ENCODE data around the gene ITIH5.
"Not testable (repeated sequence)": the region's sequence is repeated elsewhere in the genome, so short reads cannot be mapped to it uniquely, and the experiment has no call there.

ITIH5 gene

DNA sequence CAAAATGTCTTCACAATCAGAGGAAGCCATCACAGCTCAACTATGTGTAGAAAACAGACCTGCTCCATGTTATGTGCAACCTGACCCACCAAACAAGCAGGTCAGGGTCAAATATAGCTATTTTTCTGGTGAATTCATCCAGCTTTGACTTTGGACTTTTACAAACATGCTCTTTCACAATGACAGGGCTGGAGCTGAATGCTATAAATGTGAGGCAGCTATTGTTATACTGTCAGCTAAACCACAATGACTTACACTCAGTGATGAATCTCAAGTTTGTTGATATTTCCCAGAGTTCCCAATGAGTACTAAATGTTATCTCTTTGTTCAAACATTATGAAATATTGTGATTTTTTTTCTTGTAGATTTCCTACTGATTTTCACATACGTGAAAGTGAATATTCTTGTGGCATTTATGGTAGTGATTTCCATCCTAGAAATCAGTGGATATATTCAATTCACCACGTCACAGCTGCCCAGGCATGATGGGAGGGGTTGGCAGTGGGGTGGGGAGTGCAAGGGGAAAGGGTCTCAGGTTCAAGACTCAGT, 33.9 kb upstream of the ITIH5 start:
- TF ChIP-seq CTCF (conservative IDR thresholded peaks at IDR 0.05; ENCODE audit: control insufficient read depth, insufficient read depth, low read depth, low read length), result no peak
- DNase-seq (ENCODE audit: low read depth), result peak; percentile 2

GRCh38 chr10:7697426-7697825, 30.7 kb upstream of the ITIH5 start:
- TF ChIP-seq CTCF (conservative IDR thresholded peaks at IDR 0.05; ENCODE audit: control insufficient read depth, insufficient read depth, low read depth, low read length), result no peak
- DNase-seq (ENCODE audit: low read depth), result no peak
- no peak overlapping the region for H3K4me3 ChIP-seq (ENCODE audit: control insufficient read depth, low read depth, low read length)

More for the DNA sequence above, 33.9 kb upstream of the ITIH5 start:
- no peak overlapping the region for H3K4me3 ChIP-seq (ENCODE audit: control insufficient read depth, low read depth, low read length)

- TF ChIP-seq CTCF (conservative IDR thresholded peaks at IDR 0.05; ENCODE audit: control insufficient read depth, insufficient read depth, low read depth, low read length), result no peak
- DNase-seq (ENCODE audit: low read depth), result no peak
Measured at GRCh38 chr10:7696545-7696944, 29.8 kb upstream of the ITIH5 start.

DNA sequence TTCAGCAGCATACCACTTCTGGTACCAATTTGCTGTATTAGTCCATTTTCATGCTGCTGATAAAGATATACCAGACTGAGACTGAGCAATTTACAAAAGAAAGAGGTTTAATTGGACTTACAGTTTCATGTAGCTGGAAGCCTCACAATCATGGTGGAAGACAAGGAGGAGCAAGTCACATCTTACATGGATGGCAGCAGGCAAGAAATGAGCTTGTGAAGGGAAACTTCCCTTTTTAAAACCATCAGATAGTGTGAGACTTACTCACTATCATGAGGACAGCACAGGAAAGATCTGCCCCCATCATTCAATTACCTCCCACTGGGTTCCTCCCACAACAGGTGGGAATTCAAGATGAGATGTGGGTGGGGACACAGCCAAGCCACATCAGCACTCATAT, 26.4 kb upstream of the ITIH5 start:
- not testable (repeated sequence) for DNase-seq (ENCODE audit: low read depth)

More at GRCh38 chr10:7696545-7696944, 29.8 kb upstream of the ITIH5 start:
- no peak overlapping the region for H3K4me3 ChIP-seq (ENCODE audit: control insufficient read depth, low read depth, low read length)

GRCh38 chr10:7692368-7692767, 25.6 kb upstream of the ITIH5 start:
- H3K4me3 ChIP-seq (ENCODE audit: control insufficient read depth, low read depth, low read length); DNase-seq (ENCODE audit: low read depth): not testable (repeated sequence)

More for the DNA sequence above, 26.4 kb upstream of the ITIH5 start:
- H3K4me3 ChIP-seq (ENCODE audit: control insufficient read depth, low read depth, low read length), result not testable (repeated sequence)

GRCh38 chr10:7690885-7691597, 24.3 kb upstream of the ITIH5 start:
- not testable (repeated sequence) for H3K4me3 ChIP-seq (ENCODE audit: control insufficient read depth, low read depth, low read length); DNase-seq (ENCODE audit: low read depth)

DNA sequence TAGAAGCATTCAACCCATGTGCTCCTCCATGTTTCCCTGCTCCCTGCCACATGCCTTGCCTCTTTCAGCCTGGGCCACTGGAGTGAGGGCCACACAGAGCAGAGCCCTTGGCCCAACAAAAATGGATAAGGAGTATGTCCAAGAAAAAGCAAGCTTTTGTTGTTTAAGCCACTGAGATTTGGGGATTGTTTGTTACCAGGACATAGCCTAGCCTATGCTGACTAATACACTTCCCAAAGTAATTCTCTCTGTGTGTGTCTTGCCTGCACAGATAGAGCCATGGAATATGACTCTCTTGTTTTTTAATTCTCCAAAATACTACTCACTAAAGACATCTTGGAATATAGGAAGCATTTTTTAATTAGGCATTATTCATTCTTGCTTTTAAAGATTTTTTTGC, 22.8 kb upstream of the ITIH5 start:
- no peak overlapping the region for H3K4me3 ChIP-seq (ENCODE audit: control insufficient read depth, low read depth, low read length)
- TF ChIP-seq CTCF (conservative IDR thresholded peaks at IDR 0.05; ENCODE audit: control insufficient read depth, insufficient read depth, low read depth, low read length), result no peak
- DNase-seq (ENCODE audit: low read depth), result no peak

DNA sequence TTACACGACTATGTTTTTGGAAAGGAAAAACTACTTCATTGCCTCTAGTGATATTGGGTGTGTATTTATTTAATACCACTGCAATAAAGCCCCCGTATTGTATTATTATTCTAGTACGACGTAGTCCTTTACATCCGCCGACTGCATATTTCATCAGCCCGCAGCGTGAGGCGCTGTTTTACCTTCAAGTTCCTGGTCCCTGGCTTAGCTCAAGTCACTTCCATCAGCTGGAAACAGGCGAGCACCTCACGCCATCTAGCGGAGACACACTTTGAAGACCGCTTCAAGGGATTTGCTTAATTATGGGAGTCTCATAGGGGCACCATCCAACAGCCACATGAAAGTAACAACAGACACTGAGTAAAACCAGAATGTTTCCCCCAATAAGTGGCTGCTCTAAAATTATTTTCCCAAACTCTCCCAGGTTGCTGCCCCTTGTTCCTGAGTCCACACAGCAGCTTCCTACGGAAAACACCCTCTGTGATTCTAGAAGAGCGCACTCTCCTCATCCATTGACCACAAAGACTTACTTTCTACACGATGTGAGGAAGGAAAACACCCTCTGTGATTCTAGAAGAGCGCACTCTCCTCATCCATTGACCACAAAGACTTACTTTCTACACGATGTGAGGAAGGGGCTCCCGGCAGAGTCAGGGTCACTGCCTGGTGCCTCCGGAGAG, 20.6 kb upstream of the ITIH5 start:
- peak; percentile 88 for DNase-seq (ENCODE audit: low read depth)
- H3K4me3 ChIP-seq (ENCODE audit: control insufficient read depth, low read depth, low read length), result no peak overlapping the region
- peak; percentile 95 for TF ChIP-seq CTCF (conservative IDR thresholded peaks at IDR 0.05; ENCODE audit: control insufficient read depth, insufficient read depth, low read depth, low read length)

All from fibroblast of mammary gland (primary cell).